ENCODE data around the gene GUCD1. TPM values are rescaled to one million over a fixed set of nuclear protein-coding genes. Genes with fewer than 3 reads are reported as not detected.

GUCD1 gene
- total RNA-seq, 1 experiment from 2014 or later = 87.4 TPM

- Histone ChIP-seq H3K18ac (ENCODE audit: insufficient read length, low read depth, low read length) (no peak overlapping the region), H3K4me1 (ENCODE audit: insufficient read depth, low read length) (no peaks in the 10 kb centered on the region), H3T11ph (ENCODE audit: low read length) (no peak overlapping the region), H2BK5ac (ENCODE audit: insufficient read length, low read length) (no peak overlapping the region), H4K20me1 (ENCODE audit: control insufficient read depth, insufficient read depth, insufficient read length) (no peaks in the 10 kb centered on the region), H4K8ac (replicated peaks; ENCODE audit: insufficient read length, low read depth, low read length) (no peak overlapping the region), H3K14ac (ENCODE audit: insufficient read depth, low read length) (no peak overlapping the region; the same call in 1 of the 2 replicates), H3K9ac (ENCODE audit: extremely low read depth, insufficient read length, low read length) (no peak overlapping the region), H3K23me2 (ENCODE audit: insufficient read length, low read depth, low read length, poor library complexity, severe bottlenecking) (no peaks in the 10 kb centered on the region), H2BK120ac (ENCODE audit: low read depth, low read length, poor library complexity, severe bottlenecking) (no peak overlapping the region), H3K79me2 (ENCODE audit: insufficient read depth, low read length) (no peaks in the 10 kb centered on the region), H3K79me1 (ENCODE audit: insufficient read depth, low read depth, low read length, poor library complexity, severe bottlenecking) (no peaks in the 10 kb centered on the region), H2AK5ac (ENCODE audit: insufficient read length, low read length) (no peak overlapping the region), H2BK15ac (ENCODE audit: low read depth, low read length) (no peak overlapping the region), H2AFZ (ENCODE audit: low read length) (no peak overlapping the region), H3K9me3 (ENCODE audit: control insufficient read depth, low read depth, low read length) (no peaks in the 10 kb centered on the region), H4K91ac (ENCODE audit: insufficient read length, low read depth, low read length) (no peak overlapping the region), H3K27ac (ENCODE audit: insufficient read length, low read depth, low read length) (no peak overlapping the region), H2BK20ac (ENCODE audit: low read depth, low read length, poor library complexity, severe bottlenecking) (no peak overlapping the region), H2BK12ac (ENCODE audit: insufficient read length, low read depth, low read length) (no peak overlapping the region), H4K5ac (ENCODE audit: insufficient read length, low read depth, low read length) (no peak overlapping the region), H3K4ac (ENCODE audit: low read depth, low read length) (no peak overlapping the region), H3K56ac (ENCODE audit: insufficient read length, low read depth, low read length) (no peak overlapping the region), H3K4me2 (ENCODE audit: insufficient read depth, insufficient read length, low read length) (no peak overlapping the region), H3K23ac (ENCODE audit: insufficient read length, low read depth, low read length) (no peak overlapping the region), H3K27me3 (ENCODE audit: insufficient read depth, low read length) (no peaks in the 10 kb centered on the region)
- Mint-ChIP-seq H3K9me3 (no peaks in the 10 kb centered on the region), H3K36me3 (ENCODE audit: insufficient read depth in 1 of 3, low read depth in 3 of 3) (peaks cover 0 to 8% (median 7%) of the 10 kb centered on the region in 3 experiments; a peak in 3 of 7 replicates), H3K4me1 (peaks cover 0 to 2% of the 10 kb centered on the region in 2 experiments; a peak in 1 of 4 replicates), H3K4me3 (no peak overlapping the region), H3K27ac (no peak overlapping the region), H3K27me3 (ENCODE audit: low read depth) (no peaks in the 10 kb centered on the region; the same call in 1 of the 2 replicates)
- DNase-seq = no peak
- TF ChIP-seq CTCF (conservative IDR thresholded peaks at IDR 0.05) = no peak
- no CpG with 5 or more reads among the region's 24 CpGs for WGBS (ENCODE audit: extremely low coverage, insufficient read length, low lambda C conversion rate)
Observed at GRCh38 chr22:24585927-24586546, 31.1 kb upstream of the GUCD1 start.
